ENCODE data around the gene PZP. TPM values are rescaled to one million over a fixed set of nuclear protein-coding genes. Genes with fewer than 3 reads are reported as not detected.

The PZP gene
- total and polyA plus RNA-seq, 2 of the 8 experiments (the other 6 are each of a cell fraction or from before 2014, with no cell fraction given), result 0.08 TPM; not detected in 1

GRCh38 chr12:9214534-9214933 lies 6.3 kb upstream of the PZP start:
- 97% methylated on average over 2 of the region's 2 CpGs; no CpG with 5 or more reads in 1 of the 2 experiments for WGBS, 2 experiments (ENCODE audit: extremely low coverage in 1 of 2, insufficient coverage in 1 of 2, insufficient read length in 1 of 2, insufficient replicate concordance in 2 of 2, low coverage in 1 of 2, low lambda C conversion rate in 2 of 2, missing lambda C conversion rate in 1 of 2)
- Histone ChIP-seq H3K36me3 (ENCODE audit: control insufficient read depth in 2 of 4, insufficient read depth in 4 of 4, low read length in 3 of 4) (no peaks in the 10 kb centered on the region), H3K79me2 (ENCODE audit: control insufficient read depth in 1 of 2, insufficient read depth in 2 of 2, low read length in 2 of 2) (no peaks in the 10 kb centered on the region), H2BK5ac (ENCODE audit: low read depth, low read length) (no peak overlapping the region), H3K56ac (replicated peaks; ENCODE audit: insufficient read length, low read depth, low read length) (no peak overlapping the region), H2BK20ac (ENCODE audit: low read length) (no peak overlapping the region), H2AK5ac (ENCODE audit: low read depth, low read length) (no peak overlapping the region), H3K27me3 (replicated peaks in 1 of 4; ENCODE audit: control insufficient read depth in 3 of 4, extremely low read depth in 1 of 4, insufficient read depth in 3 of 4, low read length in 3 of 4) (no peaks in the 10 kb centered on the region), H3K27ac (ENCODE audit: low read depth, low read length) (no peak overlapping the region), H3K4ac (replicated peaks; ENCODE audit: insufficient read length, low read depth, low read length) (no peak overlapping the region), H2AFZ (ENCODE audit: low read length) (no peak overlapping the region), H3K4me2 (ENCODE audit: insufficient read depth in 1 of 2, low read depth in 2 of 2, low read length in 2 of 2) (no peak overlapping the region), H4K91ac (replicated peaks; ENCODE audit: insufficient read length, low read length) (no peak overlapping the region), H3K4me3 (ENCODE audit: extremely low read depth in 1 of 4, insufficient read depth in 2 of 4, low read depth in 3 of 4, low read length in 4 of 4) (no peak overlapping the region), H3K23ac (ENCODE audit: insufficient read length) (no peak overlapping the region), H4K8ac (ENCODE audit: extremely low read depth, insufficient read depth, low read length) (no peak overlapping the region), H3K9ac (replicated peaks in 1 of 4; ENCODE audit: extremely low read depth in 1 of 4, low read depth in 3 of 4, low read length in 3 of 4) (no peak overlapping the region), H3K4me1 (replicated peaks in 1 of 4; ENCODE audit: control insufficient read depth in 3 of 4, insufficient read depth in 4 of 4, low read length in 3 of 4) (no peaks in the 10 kb centered on the region), H4K5ac (ENCODE audit: insufficient read length, low read depth, low read length) (no peak overlapping the region), H3K18ac (ENCODE audit: extremely low read depth, low read length) (no peak overlapping the region), H3K23me2 (ENCODE audit: low read depth, low read length) (no peaks in the 10 kb centered on the region), H2BK15ac (ENCODE audit: low read length) (no peak overlapping the region), H3K9me3 (ENCODE audit: insufficient read depth in 2 of 2, low read depth in 1 of 2, low read length in 1 of 2) (no peaks in the 10 kb centered on the region), H4K20me1 (replicated peaks in 1 of 2; ENCODE audit: control insufficient read depth in 1 of 2, insufficient read depth in 2 of 2, low read length in 2 of 2) (no peaks in the 10 kb centered on the region), H2BK120ac (replicated peaks; ENCODE audit: low read depth, low read length) (no peak overlapping the region), H3K14ac (ENCODE audit: insufficient read length) (no peak overlapping the region), H2BK12ac (ENCODE audit: low read depth, low read length) (no peak overlapping the region), H3K79me1 (ENCODE audit: low read depth, low read length) (no peaks in the 10 kb centered on the region)
- ChIA-PET CTCF (ENCODE audit: partially characterized antibody) (no interaction called here), POLR2A (ENCODE audit: partially characterized antibody) (no interaction called here)
- FAIRE-seq (no peak), DNase-seq (ENCODE audit: low read depth in 1 of 2, low spot score in 2 of 2) (no peak)
- TF ChIP-seq SIN3A (conservative IDR thresholded peaks at IDR 0.05 in 1 of 2, IDR thresholded peaks at IDR 0.05 in 1 of 2; ENCODE audit: low read depth in 1 of 2, low read length in 2 of 2), result no peak
- TF ChIP-seq YY1 (IDR thresholded peaks at IDR 0.05; ENCODE audit: low read depth, low read length), result no peak
- no peak for TF ChIP-seq CHD1 (IDR thresholded peaks at IDR 0.05; ENCODE audit: low read depth, low read length)
- no peak for TF ChIP-seq ASH2L (IDR thresholded peaks at IDR 0.05; ENCODE audit: low read length)
- TF ChIP-seq, protein P1, sequence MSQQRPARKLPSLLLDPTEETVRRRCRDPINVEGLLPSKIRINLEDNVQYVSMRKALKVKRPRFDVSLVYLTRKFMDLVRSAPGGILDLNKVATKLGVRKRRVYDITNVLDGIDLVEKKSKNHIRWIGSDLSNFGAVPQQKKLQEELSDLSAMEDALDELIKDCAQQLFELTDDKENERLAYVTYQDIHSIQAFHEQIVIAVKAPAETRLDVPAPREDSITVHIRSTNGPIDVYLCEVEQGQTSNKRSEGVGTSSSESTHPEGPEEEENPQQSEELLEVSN (IDR thresholded peaks at IDR 0.05), result no peak
- no peak for TF ChIP-seq TEAD4 (IDR thresholded peaks at IDR 0.05; ENCODE audit: low read depth, low read length)
- TF ChIP-seq CEBPB (IDR thresholded peaks at IDR 0.05; ENCODE audit: low read depth, low read length), result no peak
- TF ChIP-seq SP4 (IDR thresholded peaks at IDR 0.05; ENCODE audit: low read length), result no peak
- TF ChIP-seq RNF2 (IDR thresholded peaks at IDR 0.05; ENCODE audit: borderline replicate concordance, low read depth, low read length, missing control alignments, poor library complexity, severe bottlenecking), result no peak
- no peak for TF ChIP-seq GABPA (IDR thresholded peaks at IDR 0.05; ENCODE audit: borderline replicate concordance, insufficient read depth, low read length)
- no peak for TF ChIP-seq ATF3 (IDR thresholded peaks at IDR 0.05; ENCODE audit: insufficient read depth, low read depth, low read length)
- no peak for TF ChIP-seq KDM1A (IDR thresholded peaks at IDR 0.05; ENCODE audit: borderline replicate concordance, low read length)
